Endothelial cell of umbilical vein (primary cell): Measurements from ENCODE around the gene SLC35F3.

Experiments used
- CTCF ChIP-seq, 2 donors: IDR thresholded peaks; 1 replicate in 1 of 2; 2 replicates in 1 of 2; pipeline ENCODE4 v1.5.1; 2011; ENCODE audit warnings: low read length in 2 of 2, mild to moderate bottlenecking in 2 of 2, moderate library complexity in 2 of 2, control low read depth in 1 of 2, inconsistent platforms in 1 of 2, low read depth in 1 of 2; ENCODE audit not compliant: insufficient read depth in 1 of 2; ENCODE audit errors: extremely low read depth in 1 of 2
- POLR2A ChIP-seq: IDR thresholded peaks from 2 replicates; pipeline ENCODE4 v1.6.1; 2012; ENCODE audit warnings: low read depth, mild to moderate bottlenecking, control low read depth, low read length

DNA sequence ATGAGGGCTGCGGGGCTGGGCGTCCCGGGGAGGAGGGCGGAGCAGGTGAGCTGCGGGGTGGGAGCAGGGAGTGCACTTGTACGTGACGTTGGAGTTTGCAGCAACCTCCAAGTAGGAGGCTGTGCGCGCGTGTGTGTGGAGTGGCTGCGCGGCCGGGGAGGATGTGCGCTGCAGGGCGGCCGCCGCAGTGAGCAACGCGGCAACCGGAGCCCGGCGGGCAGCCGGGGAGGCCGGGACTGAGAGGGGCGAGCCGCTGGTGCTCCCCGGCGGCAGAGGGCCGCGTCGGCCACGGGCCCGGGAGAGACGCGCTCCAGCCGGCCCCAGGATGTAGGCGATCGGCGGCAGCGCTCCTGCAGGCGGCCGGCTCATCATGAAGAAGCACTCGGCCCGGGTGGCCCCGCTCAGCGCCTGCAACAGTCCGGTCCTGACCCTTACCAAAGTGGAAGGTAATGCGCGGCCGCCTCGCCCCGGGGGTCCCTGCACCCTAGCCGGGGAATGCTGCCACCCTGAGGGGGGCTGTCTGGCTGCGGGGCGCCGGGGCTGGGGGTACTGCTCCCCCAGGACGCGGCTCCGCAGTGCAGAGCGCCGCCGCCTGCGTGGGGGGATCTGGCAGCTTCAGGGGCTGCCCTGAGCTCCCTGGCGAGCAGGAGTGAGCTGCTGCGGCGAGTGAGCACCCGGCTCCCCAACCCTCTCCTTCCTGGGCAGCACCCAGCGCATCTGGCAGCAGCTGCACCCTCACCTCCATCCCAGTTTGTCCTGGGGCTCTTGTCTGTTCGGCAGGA, 309.8 kb downstream of the SLC35F3 start:
- TF ChIP-seq POLR2A (no peak), CTCF (IDR thresholded peaks at IDR 0.05; ENCODE audit: extremely low read depth in 1 of 2, insufficient read depth in 1 of 2, low read depth in 1 of 2, low read length in 2 of 2) (no peak)
